Measurements from ENCODE around the gene COL5A1.

The COL5A1 gene

DNA sequence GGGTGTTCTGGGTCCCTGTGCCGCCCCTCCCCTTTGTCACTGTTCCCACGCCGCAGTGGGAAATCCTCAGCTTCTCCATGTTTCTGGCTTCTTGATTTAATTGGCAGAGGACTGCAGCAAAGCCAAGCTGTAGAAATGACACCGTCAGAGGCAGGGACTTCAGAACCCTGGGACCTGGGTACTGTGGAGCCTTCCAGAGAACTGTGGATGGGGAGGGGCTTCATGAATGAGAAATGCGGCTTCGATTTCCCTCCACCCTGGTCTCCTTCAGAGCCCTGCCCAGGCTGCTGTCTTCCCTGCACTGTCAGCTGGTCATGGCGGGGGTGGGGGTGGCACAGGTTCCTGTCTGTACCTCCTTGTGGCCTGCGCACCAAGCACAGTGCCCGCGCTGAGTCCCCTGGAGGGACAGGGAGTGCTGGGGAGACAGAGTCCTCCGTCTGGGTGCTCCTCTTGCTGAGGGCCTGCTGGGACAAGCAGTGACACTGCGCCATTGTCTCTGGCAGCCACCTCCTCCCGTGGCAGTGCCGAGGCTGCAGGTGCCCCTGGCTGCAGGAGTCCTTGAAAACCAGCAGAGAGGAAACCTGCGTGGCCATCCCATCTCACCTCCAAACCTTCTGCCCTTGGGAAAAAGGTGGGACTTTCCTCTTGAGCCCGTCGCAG is 47.2 kb downstream of the COL5A1 start:
- DNase-seq (ENCODE audit: low read depth): no peak
- TF ChIP-seq CTCF (IDR thresholded peaks at IDR 0.05; ENCODE audit: insufficient read depth, low read depth, low read length, missing control alignments): no peak

DNA sequence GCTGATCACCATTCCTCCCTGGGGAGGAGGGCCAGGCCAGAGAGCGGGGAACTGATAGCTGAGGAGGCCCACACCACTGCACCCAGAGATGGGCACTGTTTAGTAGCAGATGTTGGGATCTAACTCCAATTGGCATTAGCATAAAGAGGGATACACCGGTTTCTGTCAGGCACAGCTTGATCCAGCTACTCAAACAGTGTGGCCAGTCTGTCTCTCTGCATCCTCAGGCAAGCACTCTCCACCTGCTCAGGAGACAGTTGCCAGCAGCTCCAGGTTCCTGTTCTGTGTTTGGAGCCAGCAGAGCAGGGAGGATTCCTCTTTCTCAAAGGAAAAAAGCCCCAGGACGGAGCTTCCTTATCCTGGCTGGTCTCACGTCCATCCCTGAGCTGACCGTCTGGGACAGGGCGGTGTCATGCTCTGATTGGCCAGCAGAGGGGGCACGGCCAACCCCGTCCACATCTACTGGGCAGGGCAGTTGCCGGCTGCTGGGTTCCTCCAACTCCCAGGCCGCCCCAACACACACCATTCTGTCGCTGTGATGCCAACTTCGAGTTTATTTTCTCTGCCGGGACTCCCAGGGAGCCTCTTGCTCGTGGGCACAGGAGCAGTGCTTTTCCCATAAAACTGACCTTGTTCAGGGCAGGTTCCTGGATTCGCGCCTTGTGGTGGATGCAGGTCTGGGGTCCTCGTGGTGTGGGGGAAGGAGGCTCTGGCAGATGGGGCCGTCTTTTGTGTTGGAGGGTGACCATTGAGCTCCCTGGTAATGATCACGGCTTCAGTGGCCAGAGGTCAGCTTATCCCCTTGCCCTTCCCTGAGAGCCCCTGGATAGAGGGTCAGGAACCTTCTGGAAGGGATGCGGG is 47.9 kb downstream of the COL5A1 start:
- TF ChIP-seq CTCF (IDR thresholded peaks at IDR 0.05; ENCODE audit: insufficient read depth, low read depth, low read length, missing control alignments): no peak
- DNase-seq (ENCODE audit: low read depth): no peak
- no peak overlapping the region for H3K4me3 ChIP-seq (ENCODE audit: low read length)

More for the DNA sequence above, 47.2 kb downstream of the COL5A1 start:
- H3K4me3 ChIP-seq (ENCODE audit: low read length): no peak overlapping the region

DNA sequence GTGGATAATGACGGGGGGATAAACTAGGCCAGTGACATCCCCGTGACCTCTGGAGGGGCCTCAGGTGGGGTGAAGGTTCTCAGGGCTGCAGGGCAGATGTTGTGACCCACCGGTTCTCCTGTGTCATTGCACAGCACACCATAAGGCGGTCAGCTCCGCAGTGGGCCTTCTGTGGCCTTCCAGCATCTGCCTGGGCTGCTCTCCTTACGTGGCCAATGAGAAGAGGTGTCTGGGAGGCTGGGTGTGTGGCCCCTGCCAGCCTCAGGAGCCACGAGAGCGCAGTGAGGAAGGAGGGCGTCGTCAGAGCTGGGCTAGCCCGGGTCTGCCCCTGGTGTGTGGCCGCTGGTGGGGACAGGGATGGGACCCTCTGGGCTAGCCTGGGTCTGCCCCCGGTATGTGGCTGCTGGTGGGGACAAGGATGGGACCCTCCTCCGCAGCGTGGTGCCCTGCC is 48.7 kb downstream of the COL5A1 start:
- TF ChIP-seq CTCF (IDR thresholded peaks at IDR 0.05; ENCODE audit: insufficient read depth, low read depth, low read length, missing control alignments): no peak
- H3K4me3 ChIP-seq (ENCODE audit: low read length): no peak overlapping the region

GRCh38 chr9:134690946-134691694 is 49.5 kb downstream of the COL5A1 start:
- TF ChIP-seq CTCF (IDR thresholded peaks at IDR 0.05; ENCODE audit: insufficient read depth, low read depth, low read length, missing control alignments): no peak
- H3K4me3 ChIP-seq (ENCODE audit: low read length): no peak overlapping the region
- DNase-seq (ENCODE audit: low read depth): no peak

More for the DNA sequence above, 48.7 kb downstream of the COL5A1 start:
- DNase-seq (ENCODE audit: low read depth): no peak

DNA sequence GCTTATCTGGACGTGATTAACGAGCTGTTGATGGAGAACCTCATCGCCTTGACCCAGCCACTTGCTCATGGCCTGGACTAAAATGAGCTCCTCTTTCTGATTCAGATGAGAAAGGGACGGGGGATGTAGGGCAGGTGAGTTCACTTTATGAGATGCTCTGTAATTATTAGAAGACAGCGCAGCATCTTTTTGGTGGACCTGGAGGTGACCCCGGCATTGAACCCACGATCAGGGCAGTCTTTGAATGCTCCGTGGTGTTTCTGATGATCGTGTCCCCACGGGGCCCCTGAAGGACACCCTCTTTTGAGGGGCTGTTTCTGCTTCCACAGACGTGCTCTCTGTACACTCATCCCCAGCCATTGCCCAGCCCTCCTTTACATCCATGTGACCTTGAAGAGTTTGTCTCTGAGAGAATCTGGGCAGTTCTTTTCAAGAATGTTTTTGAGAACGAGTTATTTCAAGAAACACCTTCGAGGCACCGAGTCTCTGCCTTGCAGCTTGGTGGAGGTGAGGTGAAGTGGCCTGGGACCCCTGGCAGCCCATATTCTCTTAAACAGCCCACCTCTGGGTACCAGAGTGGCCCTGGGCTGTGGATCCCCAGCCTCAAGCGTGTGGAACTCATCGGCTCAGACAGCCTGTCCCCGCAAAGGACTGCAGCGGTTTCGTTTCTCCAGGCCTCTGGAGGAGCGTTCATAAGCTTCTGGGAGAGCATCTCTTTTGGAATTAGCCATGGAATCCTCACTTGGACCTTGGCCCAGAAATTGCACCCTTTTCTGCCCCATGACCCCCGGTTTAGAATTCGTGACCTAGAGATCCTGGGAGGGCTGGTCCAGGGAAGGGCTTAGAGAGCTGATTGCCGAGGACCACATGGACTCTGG is 50.3 kb downstream of the COL5A1 start:
- H3K4me3 ChIP-seq (ENCODE audit: low read length): no peak overlapping the region
- TF ChIP-seq CTCF (IDR thresholded peaks at IDR 0.05; ENCODE audit: insufficient read depth, low read depth, low read length, missing control alignments): no peak
- no peak for DNase-seq (ENCODE audit: low read depth)

DNA sequence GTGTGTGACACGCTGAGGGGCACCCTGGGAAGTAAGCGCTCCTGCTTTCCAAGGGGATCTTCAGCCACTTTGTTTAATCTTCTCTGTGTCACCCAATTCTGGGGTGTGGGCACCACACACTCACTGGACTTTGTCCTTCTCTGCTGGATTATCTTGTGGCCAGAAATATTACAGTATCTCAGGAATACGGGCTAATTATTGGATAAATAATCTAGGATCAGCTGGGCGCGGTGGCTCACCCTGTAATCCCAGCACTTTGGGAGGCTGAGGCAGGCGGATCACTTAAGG is 50.9 kb downstream of the COL5A1 start:
- TF ChIP-seq CTCF (IDR thresholded peaks at IDR 0.05; ENCODE audit: insufficient read depth, low read depth, low read length, missing control alignments): no peak
- no peak for DNase-seq (ENCODE audit: low read depth)
- no peak overlapping the region for H3K4me3 ChIP-seq (ENCODE audit: low read length)
